Upper lobe of right lung (tissue), 1 donor: ENCODE results near the gene PROSER1. TPM values are rescaled to one million over a fixed set of nuclear protein-coding genes. Genes with fewer than 3 reads are reported as not detected.

Source experiments
- ATAC-seq: fragments of 200-7000 bp; cut with Tn5 transposase; one replicate; pipeline ENCODE4 v1.9.1; 2020; ENCODE audit warnings: mild to moderate bottlenecking, moderate library complexity
- DNase-seq: peaks from one replicate; pipeline ENCODE4 v3.0.0-alpha.2; 2020
- H3K27ac ChIP-seq: fragments of 200-600 bp; one replicate; pipeline ENCODE4 v1.8.0; 2022
- H3K27me3 ChIP-seq: fragments of 200-600 bp; one replicate; pipeline ENCODE4 v1.8.0; 2022; ENCODE audit warnings: mild to moderate bottlenecking
- H3K36me3 ChIP-seq: fragments of 200-600 bp; one replicate; pipeline ENCODE4 v1.8.0; 2022
- H3K4me1 ChIP-seq: fragments of 200-600 bp; one replicate; pipeline ENCODE4 v1.8.0; 2022
- H3K4me3 ChIP-seq: fragments of 200-600 bp; one replicate; pipeline ENCODE4 v1.8.0; 2022; ENCODE audit warnings: mild to moderate bottlenecking
- H3K9me3 ChIP-seq: fragments of 200-600 bp; one replicate; pipeline ENCODE4 v1.8.0; 2022
- intact Hi-C: fragments of 100-400 bp; cut with DNase I; formaldehyde crosslinking; loops from one replicate; pipeline ENCODE4 v1.11.0; 2022
- total RNA-seq: library from RNA; stranded (reverse); fragmentation: NEBNext Ultra II Directional; extraction: Animal tissue kit (Norgen Biotek cat#: 25700); gene quantifications from one replicate; pipeline ENCODE4 v1.2.1, GENCODE V29; 2021
- TF ChIP-seq, protein P1 (sequence below): fragments of 200-600 bp; IDR thresholded peaks from one replicate; pipeline ENCODE4 v1.8.0; 2022; ENCODE audit warnings: antibody characterized with exemption
- donor health status: DM: no; HTN: yes; CAD: no; lungs with severe emphysema.

The PROSER1 gene
- total RNA-seq, 1 donor from 2014 or later = 30.7 TPM

DNA sequence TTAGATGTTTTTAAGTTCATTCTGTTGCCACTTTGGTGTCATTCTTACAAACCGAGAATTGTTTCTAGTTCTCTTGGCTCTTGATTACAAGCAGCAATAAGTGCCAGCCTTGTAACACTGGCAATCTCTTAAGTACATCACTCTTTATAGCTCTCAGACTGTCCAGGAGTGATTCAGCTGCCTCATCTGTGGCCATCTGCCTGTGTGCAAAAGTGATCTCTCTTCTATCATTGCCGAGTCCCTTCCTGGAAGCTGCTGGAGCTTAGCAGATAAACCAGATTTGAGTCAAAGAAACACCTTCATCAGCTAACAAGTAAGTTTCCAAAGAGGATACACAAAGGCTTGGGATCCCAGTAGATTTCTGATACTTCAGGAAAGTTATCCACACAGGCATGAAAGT is 70.4 kb downstream of the PROSER1 start:
- ATAC-seq = no peak
- TF ChIP-seq, protein P1, sequence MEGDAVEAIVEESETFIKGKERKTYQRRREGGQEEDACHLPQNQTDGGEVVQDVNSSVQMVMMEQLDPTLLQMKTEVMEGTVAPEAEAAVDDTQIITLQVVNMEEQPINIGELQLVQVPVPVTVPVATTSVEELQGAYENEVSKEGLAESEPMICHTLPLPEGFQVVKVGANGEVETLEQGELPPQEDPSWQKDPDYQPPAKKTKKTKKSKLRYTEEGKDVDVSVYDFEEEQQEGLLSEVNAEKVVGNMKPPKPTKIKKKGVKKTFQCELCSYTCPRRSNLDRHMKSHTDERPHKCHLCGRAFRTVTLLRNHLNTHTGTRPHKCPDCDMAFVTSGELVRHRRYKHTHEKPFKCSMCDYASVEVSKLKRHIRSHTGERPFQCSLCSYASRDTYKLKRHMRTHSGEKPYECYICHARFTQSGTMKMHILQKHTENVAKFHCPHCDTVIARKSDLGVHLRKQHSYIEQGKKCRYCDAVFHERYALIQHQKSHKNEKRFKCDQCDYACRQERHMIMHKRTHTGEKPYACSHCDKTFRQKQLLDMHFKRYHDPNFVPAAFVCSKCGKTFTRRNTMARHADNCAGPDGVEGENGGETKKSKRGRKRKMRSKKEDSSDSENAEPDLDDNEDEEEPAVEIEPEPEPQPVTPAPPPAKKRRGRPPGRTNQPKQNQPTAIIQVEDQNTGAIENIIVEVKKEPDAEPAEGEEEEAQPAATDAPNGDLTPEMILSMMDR = no peak

DNA sequence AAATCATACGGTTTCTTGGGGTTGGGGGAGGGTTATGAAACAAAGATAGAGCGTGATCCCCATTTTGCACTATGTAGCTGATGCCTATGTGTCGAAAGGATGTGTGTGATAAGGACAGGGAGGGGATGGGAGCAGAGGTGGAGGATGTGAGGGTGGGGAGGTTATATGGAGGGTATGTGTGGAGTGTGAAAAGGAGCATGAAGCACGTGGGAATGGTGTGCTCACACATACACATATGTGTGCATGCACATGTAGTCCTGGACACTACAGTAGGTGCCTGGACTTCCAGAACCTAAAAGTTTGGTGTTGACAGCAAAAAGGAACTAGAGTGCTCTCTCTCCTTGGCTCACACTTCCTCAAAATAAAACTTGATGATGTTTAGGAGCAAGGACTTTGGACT is 72.6 kb downstream of the PROSER1 start:
- no peak for ATAC-seq
- TF ChIP-seq, protein P1 = no peak

More for the DNA sequence above, 70.4 kb downstream of the PROSER1 start:
- no peak overlapping the region for H3K27ac ChIP-seq
- H3K36me3 ChIP-seq = no peaks in the 10 kb centered on the region
- H3K27me3 ChIP-seq = no peaks in the 10 kb centered on the region
- no peaks in the 10 kb centered on the region for H3K9me3 ChIP-seq
- DNase-seq = no peak
- intact Hi-C loops = no loop called here
- no peaks in the 10 kb centered on the region for H3K4me1 ChIP-seq
- H3K4me3 ChIP-seq = no peak overlapping the region

GRCh38 chr13:38960175-38960574 is 77.7 kb downstream of the PROSER1 start:
- DNase-seq = no peak
- no peak overlapping the region for H3K27ac ChIP-seq
- no peak for ATAC-seq
- H3K9me3 ChIP-seq = no peaks in the 10 kb centered on the region
- TF ChIP-seq, protein P1 = no peak
- no peaks in the 10 kb centered on the region for H3K36me3 ChIP-seq
- H3K4me3 ChIP-seq = no peak overlapping the region
- no peaks in the 10 kb centered on the region for H3K27me3 ChIP-seq
- intact Hi-C loops = no loop called here
- H3K4me1 ChIP-seq = no peaks in the 10 kb centered on the region

More for the DNA sequence above, 72.6 kb downstream of the PROSER1 start:
- Histone ChIP-seq H3K36me3 (no peaks in the 10 kb centered on the region), H3K9me3 (no peaks in the 10 kb centered on the region), H3K4me1 (no peaks in the 10 kb centered on the region), H3K27ac (no peak overlapping the region), H3K27me3 (no peaks in the 10 kb centered on the region), H3K4me3 (no peak overlapping the region)
- DNase-seq = no peak
- intact Hi-C loops = no loop called here

Other genes starting within 250 kb of the PROSER1 start
- not detected for gene STOML3, start 47.3 kb downstream of the PROSER1 start, total RNA-seq
- gene NHLRC3, start 367 bp upstream of the PROSER1 start, total RNA-seq = 28.8 TPM